NB4 (cell line): ENCODE data around the gene TMEM256.

Experiments used
- MAX ChIP-seq: IDR thresholded peaks from 2 replicates; pipeline ENCODE4 v1.6.1; 2011; ENCODE audit warnings: low read depth, low read length
- POLR2A ChIP-seq: IDR thresholded peaks from 2 replicates; pipeline ENCODE4 v1.6.1; 2011; ENCODE audit warnings: mild to moderate bottlenecking; ENCODE audit not compliant: insufficient read length; ENCODE audit errors: extremely low read depth
- TF ChIP-seq, protein P1 (sequence below): IDR thresholded peaks from one replicate; pipeline ENCODE4 v1.5.1; 2012; ENCODE audit warnings: low read depth, low read length

GRCh38 chr17:7448461-7448860, 44.6 kb upstream of the TMEM256 start:
- TF ChIP-seq MAX = no peak
- TF ChIP-seq, protein P1, sequence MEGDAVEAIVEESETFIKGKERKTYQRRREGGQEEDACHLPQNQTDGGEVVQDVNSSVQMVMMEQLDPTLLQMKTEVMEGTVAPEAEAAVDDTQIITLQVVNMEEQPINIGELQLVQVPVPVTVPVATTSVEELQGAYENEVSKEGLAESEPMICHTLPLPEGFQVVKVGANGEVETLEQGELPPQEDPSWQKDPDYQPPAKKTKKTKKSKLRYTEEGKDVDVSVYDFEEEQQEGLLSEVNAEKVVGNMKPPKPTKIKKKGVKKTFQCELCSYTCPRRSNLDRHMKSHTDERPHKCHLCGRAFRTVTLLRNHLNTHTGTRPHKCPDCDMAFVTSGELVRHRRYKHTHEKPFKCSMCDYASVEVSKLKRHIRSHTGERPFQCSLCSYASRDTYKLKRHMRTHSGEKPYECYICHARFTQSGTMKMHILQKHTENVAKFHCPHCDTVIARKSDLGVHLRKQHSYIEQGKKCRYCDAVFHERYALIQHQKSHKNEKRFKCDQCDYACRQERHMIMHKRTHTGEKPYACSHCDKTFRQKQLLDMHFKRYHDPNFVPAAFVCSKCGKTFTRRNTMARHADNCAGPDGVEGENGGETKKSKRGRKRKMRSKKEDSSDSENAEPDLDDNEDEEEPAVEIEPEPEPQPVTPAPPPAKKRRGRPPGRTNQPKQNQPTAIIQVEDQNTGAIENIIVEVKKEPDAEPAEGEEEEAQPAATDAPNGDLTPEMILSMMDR = no peak
- TF ChIP-seq POLR2A = no peak
